ENCODE results near the gene SORCS2.

GRCh38 chr4:7675612-7676320 is 483.4 kb downstream of the SORCS2 start:
- TF ChIP-seq POLR2A (IDR thresholded peaks at IDR 0.05; ENCODE audit: low read length) (no peak), GATA1 (IDR thresholded peaks at IDR 0.05; ENCODE audit: low read depth, low read length) (no peak)
